Sigmoid colon (tissue), 4 donors: ENCODE results near the gene KLC4.

Source experiments
- POLR2AphosphoS5 ChIP-seq, 4 donors: sonication (generic); formaldehyde crosslinking; IDR thresholded peaks; one replicate each; pipeline ENCODE4 v1.6.1; 2017; ENCODE audit warnings: antibody characterized with exemption in 4 of 4
- TF ChIP-seq, protein P1 (sequence below), 4 experiments: fragments of 450-650 bp in 3 of 4; fragments of 200-600 bp in 1 of 4; IDR thresholded peaks; one replicate each; pipeline ENCODE4 v1.5.1; 2016 to 2019; ENCODE audit warnings: antibody characterized with exemption in 4 of 4, mild to moderate bottlenecking in 3 of 4, moderate library complexity in 2 of 4

DNA sequence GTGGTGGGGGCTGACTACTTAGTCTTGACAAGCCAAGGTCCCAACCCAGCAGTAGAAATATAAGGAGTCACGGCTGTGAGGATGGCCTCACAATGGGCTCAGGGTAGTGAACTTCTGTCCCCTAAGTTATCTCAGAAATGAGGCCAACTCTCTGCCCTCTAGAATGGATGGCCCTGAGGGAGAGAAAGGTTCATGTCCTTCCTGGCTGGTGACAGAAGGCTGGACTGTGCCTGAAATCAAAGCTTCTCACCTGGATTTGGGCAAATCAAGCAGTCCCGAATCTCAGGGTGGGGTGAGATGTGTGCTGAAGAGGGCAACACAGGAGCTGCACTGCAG is 25.3 kb upstream of the KLC4 start:
- TF ChIP-seq, protein P1, sequence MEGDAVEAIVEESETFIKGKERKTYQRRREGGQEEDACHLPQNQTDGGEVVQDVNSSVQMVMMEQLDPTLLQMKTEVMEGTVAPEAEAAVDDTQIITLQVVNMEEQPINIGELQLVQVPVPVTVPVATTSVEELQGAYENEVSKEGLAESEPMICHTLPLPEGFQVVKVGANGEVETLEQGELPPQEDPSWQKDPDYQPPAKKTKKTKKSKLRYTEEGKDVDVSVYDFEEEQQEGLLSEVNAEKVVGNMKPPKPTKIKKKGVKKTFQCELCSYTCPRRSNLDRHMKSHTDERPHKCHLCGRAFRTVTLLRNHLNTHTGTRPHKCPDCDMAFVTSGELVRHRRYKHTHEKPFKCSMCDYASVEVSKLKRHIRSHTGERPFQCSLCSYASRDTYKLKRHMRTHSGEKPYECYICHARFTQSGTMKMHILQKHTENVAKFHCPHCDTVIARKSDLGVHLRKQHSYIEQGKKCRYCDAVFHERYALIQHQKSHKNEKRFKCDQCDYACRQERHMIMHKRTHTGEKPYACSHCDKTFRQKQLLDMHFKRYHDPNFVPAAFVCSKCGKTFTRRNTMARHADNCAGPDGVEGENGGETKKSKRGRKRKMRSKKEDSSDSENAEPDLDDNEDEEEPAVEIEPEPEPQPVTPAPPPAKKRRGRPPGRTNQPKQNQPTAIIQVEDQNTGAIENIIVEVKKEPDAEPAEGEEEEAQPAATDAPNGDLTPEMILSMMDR (IDR thresholded peaks at IDR 0.05): no peak
- TF ChIP-seq POLR2AphosphoS5 (IDR thresholded peaks at IDR 0.05): no peak
